ENCODE measurements around the gene DLEC1. TPM values are rescaled to one million over a fixed set of nuclear protein-coding genes. Genes with fewer than 3 reads are reported as not detected.

Gene DLEC1
- total and polyA plus RNA-seq, 2 donors (not counting 1 experiment from before 2014, with no cell fraction given), result 0.52 to 2.1 TPM

GRCh38 chr3:38006031-38006430, 33.0 kb upstream of the DLEC1 start:
- H3K27ac Mint-ChIP-seq, result no peak overlapping the region
- peaks cover 11% of the 10 kb centered on the region for H3K4me1 Mint-ChIP-seq
- 98% methylated on average over 4 of the region's 5 CpGs for WGBS (ENCODE audit: insufficient coverage)
- Histone ChIP-seq H3K27me3 (replicated peaks in 1 of 4; ENCODE audit: control extremely low read depth in 1 of 4, control insufficient read depth in 3 of 4, insufficient read depth in 4 of 4, low read length in 3 of 4) (no peaks in the 10 kb centered on the region), H2AFZ (ENCODE audit: insufficient read depth, low read depth, low read length, poor library complexity, severe bottlenecking) (no peak overlapping the region), H3K4me3 (ENCODE audit: control extremely low read depth in 1 of 5, extremely low read depth in 1 of 5, insufficient read depth in 1 of 5, low read depth in 2 of 5, low read length in 4 of 5) (no peak overlapping the region), H3K79me2 (ENCODE audit: control insufficient read depth, insufficient read depth, low read length) (no peaks in the 10 kb centered on the region), H3K4me2 (replicated peaks; ENCODE audit: low read depth, low read length, poor library complexity, severe bottlenecking) (no peak overlapping the region), H3K9me3 (ENCODE audit: control extremely low read depth in 1 of 3, control insufficient read depth in 2 of 3, insufficient read depth in 1 of 3, low read length in 2 of 3) (no peaks in the 10 kb centered on the region), H3K27ac (ENCODE audit: low read length in 2 of 2) (no peak overlapping the region), H3K9ac (ENCODE audit: low read length) (no peak overlapping the region), H3K36me3 (replicated peaks in 1 of 2; ENCODE audit: control extremely low read depth in 1 of 2, control insufficient read depth in 1 of 2, extremely low read depth in 1 of 2, insufficient read depth in 2 of 2, low read length in 1 of 2) (peaks cover 0 to 24% of the 10 kb centered on the region in 2 experiments), H4K20me1 (ENCODE audit: control insufficient read depth, insufficient read depth, low read length, poor library complexity, severe bottlenecking) (no peaks in the 10 kb centered on the region), H3K4me1 (ENCODE audit: control insufficient read depth in 2 of 2, insufficient read depth in 2 of 2, low read length in 2 of 2) (no peaks in the 10 kb centered on the region)
- intact Hi-C loops (cut with micrococcal nuclease), result no loop called here
- CTCF ChIA-PET, result interaction anchor here (1.1 to 3.3 kb wide), 5 partner anchors 9 to 34 kb away, joined by 3 to 16 read pairs (median 4); partner anchors contain the start of gene DLEC1
- H3K9me3 Mint-ChIP-seq (ENCODE audit: insufficient read depth), result no peaks in the 10 kb centered on the region
- no peak overlapping the region for H3K4me3 Mint-ChIP-seq
- ATAC-seq (ENCODE audit: low read depth), result no peak
- H3K27me3 Mint-ChIP-seq, result no peaks in the 10 kb centered on the region
- DNase-seq, result no peak
- TF ChIP-seq EZH2 (IDR thresholded peaks at IDR 0.05; ENCODE audit: borderline replicate concordance, insufficient read depth, low read depth, low read length, poor library complexity, severe bottlenecking) (no peak), CTCF (IDR thresholded peaks at IDR 0.05) (no peak)
- POLR2A ChIA-PET, result no interaction called here

GRCh38 chr3:38006445-38006995, 32.5 kb upstream of the DLEC1 start:
- 92% methylated on average over 15 of the region's 16 CpGs for WGBS (ENCODE audit: insufficient coverage)
- DNase-seq (no peak), ATAC-seq (ENCODE audit: low read depth) (no peak)
- H3K4me3 ChIP-seq (ENCODE audit: control extremely low read depth in 1 of 5, extremely low read depth in 1 of 5, insufficient read depth in 1 of 5, low read depth in 2 of 5, low read length in 4 of 5), result no peak overlapping the region
- H3K9me3 Mint-ChIP-seq (ENCODE audit: insufficient read depth), result no peaks in the 10 kb centered on the region
- peaks cover 0 to 21% of the 10 kb centered on the region in 2 experiments for H3K36me3 ChIP-seq (replicated peaks in 1 of 2; ENCODE audit: control extremely low read depth in 1 of 2, control insufficient read depth in 1 of 2, extremely low read depth in 1 of 2, insufficient read depth in 2 of 2, low read length in 1 of 2)
- H3K4me3 Mint-ChIP-seq, result no peak overlapping the region
- no peaks in the 10 kb centered on the region for H3K79me2 ChIP-seq (ENCODE audit: control insufficient read depth, insufficient read depth, low read length)
- no peak overlapping the region for H2AFZ ChIP-seq (ENCODE audit: insufficient read depth, low read depth, low read length, poor library complexity, severe bottlenecking)
- TF ChIP-seq CTCF (IDR thresholded peaks at IDR 0.05) (no peak), EZH2 (IDR thresholded peaks at IDR 0.05; ENCODE audit: borderline replicate concordance, insufficient read depth, low read depth, low read length, poor library complexity, severe bottlenecking) (no peak)
- no peaks in the 10 kb centered on the region for H3K27me3 ChIP-seq (replicated peaks in 1 of 4; ENCODE audit: control extremely low read depth in 1 of 4, control insufficient read depth in 3 of 4, insufficient read depth in 4 of 4, low read length in 3 of 4)
- POLR2A ChIA-PET, result no interaction called here
- no peaks in the 10 kb centered on the region for H3K9me3 ChIP-seq (ENCODE audit: control extremely low read depth in 1 of 3, control insufficient read depth in 2 of 3, insufficient read depth in 1 of 3, low read length in 2 of 3)
- CTCF ChIA-PET, result interaction anchor here (1.1 to 3.3 kb wide), 4 partner anchors 10 to 34 kb away, joined by 3 to 16 read pairs (median 4); partner anchors contain the start of gene DLEC1
- no peak overlapping the region for H3K9ac ChIP-seq (ENCODE audit: low read length)
- intact Hi-C loops (cut with micrococcal nuclease), result no loop called here
- no peak overlapping the region for H3K4me2 ChIP-seq (replicated peaks; ENCODE audit: low read depth, low read length, poor library complexity, severe bottlenecking)
- H3K27me3 Mint-ChIP-seq, result no peaks in the 10 kb centered on the region
- H3K4me1 ChIP-seq (ENCODE audit: control insufficient read depth in 2 of 2, insufficient read depth in 2 of 2, low read length in 2 of 2), result no peaks in the 10 kb centered on the region
- peaks cover 11% of the 10 kb centered on the region for H3K4me1 Mint-ChIP-seq
- H3K27ac Mint-ChIP-seq, result no peak overlapping the region
- H4K20me1 ChIP-seq (ENCODE audit: control insufficient read depth, insufficient read depth, low read length, poor library complexity, severe bottlenecking), result no peaks in the 10 kb centered on the region
- H3K27ac ChIP-seq (ENCODE audit: low read length in 2 of 2), result no peak overlapping the region

Data from B cell (primary cell).